Measurements from ENCODE around the gene SLC4A1.
"Not testable (repeated sequence)": the region's sequence is repeated elsewhere in the genome, so short reads cannot be mapped to it uniquely, and the experiment has no call there.

SLC4A1 gene

GRCh38 chr17:44256671-44257070 is 11.3 kb downstream of the SLC4A1 start:
- DNase-seq (ENCODE audit: low read depth in 2 of 2), result no peak

DNA sequence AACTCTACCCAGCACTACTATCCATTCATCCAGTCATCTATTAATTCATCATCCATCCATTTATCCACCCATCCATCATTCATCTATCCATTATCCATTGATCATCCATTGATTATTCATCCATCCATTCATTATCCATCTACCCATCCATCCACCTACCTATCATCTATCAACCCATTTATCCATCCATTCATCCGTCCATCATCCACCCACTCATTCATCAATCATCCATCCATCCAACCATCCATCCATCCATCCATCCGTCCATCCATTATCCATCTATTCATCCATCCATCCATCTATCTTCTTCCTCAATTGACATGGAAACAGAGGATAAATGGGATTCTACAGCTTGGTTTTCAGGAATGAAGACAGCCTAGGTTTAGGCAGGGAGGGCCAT is 12.0 kb downstream of the SLC4A1 start:
- no peak for DNase-seq (ENCODE audit: low read depth in 2 of 2)

DNA sequence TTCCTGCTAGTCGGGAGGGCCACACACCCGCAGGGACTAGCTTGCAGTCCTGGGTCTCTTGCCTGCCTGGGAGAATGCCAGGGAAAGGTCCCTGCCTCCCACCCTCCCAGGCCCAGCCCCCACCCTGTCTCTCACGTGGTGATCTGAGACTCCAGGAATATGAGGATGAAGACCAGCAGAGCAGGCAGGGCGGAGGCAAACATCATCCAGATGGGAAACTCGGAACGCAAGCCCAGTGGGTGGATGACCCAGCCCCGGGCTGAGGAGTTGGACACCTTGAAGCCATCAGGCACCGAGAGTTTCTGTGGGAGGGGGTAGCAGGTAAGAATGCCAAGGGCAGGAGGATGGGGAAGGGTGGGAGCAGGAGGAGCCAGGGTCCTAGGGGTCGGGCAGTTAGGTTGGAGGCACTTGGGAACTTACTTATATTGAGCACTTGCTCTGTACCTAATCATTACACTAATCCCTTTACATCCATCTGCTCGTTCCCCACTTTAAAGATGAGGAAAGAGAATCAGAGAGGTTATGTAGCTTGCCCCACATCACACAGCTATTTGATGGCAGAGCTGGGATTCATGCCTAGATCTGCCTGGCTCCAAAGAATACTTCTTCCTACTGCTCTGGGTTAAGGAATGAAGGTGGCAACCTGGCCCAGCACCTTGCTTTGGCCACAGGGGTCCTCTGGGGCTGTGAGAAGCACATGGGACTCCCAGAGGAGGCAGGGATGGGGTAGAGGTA is 13.4 kb downstream of the SLC4A1 start:
- no peak for DNase-seq (ENCODE audit: low read depth in 2 of 2)

GRCh38 chr17:44253006-44253405 is 14.9 kb downstream of the SLC4A1 start:
- DNase-seq (ENCODE audit: low read depth in 2 of 2), result no peak

DNA sequence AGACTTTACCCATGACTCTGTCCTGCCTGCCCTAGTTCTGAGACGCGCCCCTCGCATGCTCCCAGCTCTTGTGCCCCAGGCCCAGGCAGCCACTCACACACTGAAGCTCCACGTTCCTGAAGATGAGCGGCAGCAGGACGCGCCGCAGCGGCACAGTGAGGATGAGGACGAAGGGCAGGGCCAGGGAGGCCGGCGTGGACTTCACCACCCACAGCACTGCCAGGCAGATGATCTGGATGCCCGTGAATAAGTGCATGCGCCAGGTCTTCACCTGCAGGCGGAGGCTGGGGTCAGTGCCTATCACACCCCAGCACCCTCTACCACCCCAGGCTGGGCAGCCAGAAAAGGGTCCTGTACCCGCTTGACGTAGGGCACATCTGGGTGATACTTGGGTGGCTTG is 16.9 kb downstream of the SLC4A1 start:
- DNase-seq (ENCODE audit: low read depth in 2 of 2), result no peak

GRCh38 chr17:44249501-44250246 is 18.3 kb downstream of the SLC4A1 start:
- no peak for DNase-seq (ENCODE audit: low read depth in 2 of 2)

DNA sequence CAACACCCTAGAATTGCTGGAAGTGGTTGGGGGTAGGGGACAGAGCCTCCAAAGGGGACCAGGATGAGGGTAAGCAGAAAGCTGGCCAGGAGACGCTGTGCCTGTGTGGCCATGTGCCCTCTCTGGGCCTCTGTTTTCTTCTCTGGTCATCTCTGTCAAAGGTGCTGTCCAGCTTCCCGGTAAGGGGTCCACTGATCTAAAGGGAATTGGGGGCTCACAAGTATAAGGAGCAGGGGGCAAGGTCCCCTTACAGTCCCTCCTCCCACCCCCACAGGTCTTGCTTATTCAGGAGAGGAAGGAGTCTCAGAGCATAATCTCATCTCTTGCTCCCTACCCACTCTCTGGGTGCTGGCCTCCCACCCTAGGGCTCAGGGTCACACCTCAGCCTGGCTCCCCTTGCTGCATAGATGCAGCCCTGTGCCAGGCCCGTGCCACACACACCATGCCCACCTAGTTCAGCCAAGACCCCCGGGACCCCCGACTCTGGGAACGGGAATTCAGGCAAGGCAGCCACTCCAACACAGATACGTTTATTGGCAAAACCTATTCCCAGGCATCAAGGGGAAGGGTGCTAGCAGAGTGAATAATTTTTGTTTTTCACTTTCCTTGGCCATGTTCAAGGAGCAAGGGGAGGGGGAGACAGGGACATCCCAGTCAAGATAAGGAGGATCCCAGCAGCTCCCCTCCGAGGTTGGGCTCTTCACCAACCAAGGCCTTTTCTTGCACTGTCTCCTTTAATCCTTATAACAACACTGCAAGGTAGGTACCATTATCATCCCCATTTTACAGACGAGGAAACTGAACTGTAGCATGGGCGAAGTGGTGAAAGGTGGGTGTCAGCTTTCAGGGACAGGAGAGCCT is 19.8 kb downstream of the SLC4A1 start:
- DNase-seq (ENCODE audit: low read depth in 2 of 2), result no peak

DNA sequence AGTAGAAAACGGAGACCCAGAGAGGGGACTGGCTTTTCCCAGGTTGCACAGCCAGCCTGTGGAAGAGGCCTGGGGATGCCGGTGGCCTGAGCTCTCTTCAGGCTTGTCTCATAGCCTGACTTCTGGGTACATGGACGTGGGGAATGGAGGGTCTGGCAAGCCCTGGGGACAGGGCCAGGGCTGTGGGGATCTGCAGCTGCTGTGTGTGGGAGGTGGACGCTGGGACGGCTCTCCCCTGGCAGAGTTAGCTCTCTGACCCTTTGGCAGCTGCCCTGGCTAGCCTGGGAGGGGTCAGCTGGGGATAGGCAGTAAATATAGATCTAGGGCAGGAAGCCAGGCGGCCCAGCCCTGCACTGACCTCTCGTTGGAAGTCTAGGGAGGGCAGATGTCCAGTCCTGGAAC is 20.5 kb downstream of the SLC4A1 start:
- no peak for DNase-seq (ENCODE audit: low read depth in 2 of 2)

DNA sequence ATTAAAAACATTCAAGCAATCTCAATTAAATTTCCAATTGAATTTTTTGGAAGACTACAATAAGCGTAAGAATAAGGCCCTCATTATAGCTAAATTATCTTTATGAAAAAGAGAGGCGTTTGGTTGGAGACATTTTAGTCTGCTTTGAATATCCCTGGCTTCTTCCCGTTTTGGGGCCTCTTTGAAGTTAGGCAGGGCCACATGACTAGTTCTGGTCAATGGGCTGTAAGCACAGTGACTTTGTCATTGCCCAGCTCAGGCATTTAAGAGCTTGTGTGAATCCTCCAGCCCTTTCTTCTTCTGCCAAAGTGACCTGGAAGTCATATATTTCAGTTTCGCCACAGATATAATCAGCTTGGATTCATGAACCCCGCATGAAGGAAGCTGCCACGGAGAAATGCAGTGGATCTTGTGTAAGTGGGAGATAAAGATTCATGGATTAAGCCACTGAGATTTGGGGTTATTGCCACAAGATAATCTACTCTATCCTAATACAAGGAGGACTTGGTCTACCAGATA is 26.8 kb downstream of the SLC4A1 start:
- no peak for DNase-seq (ENCODE audit: low read depth in 2 of 2)

DNA sequence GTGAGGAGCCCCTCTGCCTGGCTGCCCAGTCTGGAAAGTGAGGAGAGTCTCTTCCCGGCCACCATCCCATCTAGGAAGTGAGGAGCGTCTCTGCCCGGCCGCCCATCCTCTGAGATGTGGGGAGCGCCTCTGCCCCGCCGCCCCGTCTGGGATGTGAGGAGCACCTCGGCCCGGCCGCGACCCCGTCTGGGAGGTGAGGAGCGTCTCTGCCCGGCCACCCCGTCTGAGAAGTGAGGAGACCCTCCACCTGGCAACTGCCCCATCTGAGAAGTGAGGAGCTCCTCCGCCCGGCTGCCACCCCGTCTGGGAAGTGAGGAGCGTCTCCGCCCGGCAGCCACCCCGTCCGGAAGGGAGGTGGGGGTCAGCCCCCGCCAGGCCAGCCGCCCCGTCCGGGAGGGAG is 30.0 kb downstream of the SLC4A1 start:
- not testable (repeated sequence) for DNase-seq (ENCODE audit: low read depth in 2 of 2)

DNA sequence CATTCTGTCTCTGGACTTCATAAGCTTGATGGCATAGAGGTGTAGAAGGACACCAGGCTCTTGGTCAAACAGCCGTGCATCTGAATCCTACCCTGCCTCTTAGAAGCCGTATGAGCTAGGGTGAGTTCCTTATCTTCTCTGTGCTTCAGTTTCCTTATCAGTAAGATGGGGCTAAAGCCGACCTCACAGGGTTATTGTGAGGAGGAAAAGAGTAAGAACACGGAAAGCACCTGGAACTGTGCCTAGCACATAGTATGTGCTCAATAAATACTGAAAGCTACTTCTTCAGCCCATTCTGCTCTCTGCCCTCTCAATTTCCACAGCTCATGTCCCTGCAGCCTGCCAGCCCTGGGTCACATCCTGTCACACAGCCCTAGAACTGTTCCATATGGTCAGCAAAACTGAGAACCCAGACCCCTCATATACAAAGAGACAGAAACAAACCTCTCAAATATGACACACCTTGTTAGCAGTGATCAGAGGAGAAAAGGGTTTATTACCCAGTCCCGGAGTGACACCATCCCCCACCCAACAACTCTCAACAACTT is 31.4 kb downstream of the SLC4A1 start:
- no peak for DNase-seq (ENCODE audit: low read depth in 2 of 2)

GRCh38 chr17:44235583-44235936 is 32.4 kb downstream of the SLC4A1 start:
- no peak for DNase-seq (ENCODE audit: low read depth in 2 of 2)

DNA sequence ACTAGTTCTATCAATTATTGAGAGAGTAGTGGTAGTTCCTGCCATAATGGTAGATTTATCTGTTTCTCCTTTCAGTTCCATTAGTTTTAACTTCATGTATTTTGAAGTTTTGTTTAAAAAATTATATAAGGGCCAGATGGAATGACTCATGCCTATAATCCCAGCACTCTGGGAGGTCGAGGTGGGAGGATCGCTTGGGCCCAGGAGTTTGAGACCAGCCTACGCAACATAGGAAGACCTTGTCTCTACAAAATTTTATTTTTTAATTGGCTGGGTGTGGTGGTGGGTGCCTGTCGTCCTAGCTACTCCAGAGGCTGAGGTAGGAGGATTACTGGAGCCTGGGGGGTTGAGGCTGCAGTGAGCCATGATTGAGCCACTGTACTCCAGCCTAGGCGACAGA is 34.4 kb downstream of the SLC4A1 start:
- DNase-seq (ENCODE audit: low read depth in 2 of 2), result no peak

DNA sequence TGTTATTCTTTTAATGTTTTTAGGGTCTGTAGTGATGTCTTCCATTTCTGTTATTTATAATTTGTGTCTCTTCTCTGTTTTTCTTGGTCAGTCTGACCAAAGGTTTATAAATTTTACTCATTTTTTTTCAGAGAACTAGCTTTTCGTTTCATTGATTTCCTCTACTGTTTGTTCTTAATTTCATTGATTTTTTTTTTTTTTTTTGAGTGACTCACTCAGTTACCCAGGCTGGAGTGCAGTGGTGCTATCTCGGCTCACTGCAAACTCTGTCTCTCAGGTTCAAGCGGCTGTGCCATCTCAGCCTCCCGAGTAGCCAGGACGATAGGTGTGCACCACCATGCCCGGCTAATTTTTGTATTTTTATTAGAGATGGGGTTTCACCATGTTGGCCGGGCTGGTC is 35.9 kb downstream of the SLC4A1 start:
- no peak for DNase-seq (ENCODE audit: low read depth in 2 of 2)

DNA sequence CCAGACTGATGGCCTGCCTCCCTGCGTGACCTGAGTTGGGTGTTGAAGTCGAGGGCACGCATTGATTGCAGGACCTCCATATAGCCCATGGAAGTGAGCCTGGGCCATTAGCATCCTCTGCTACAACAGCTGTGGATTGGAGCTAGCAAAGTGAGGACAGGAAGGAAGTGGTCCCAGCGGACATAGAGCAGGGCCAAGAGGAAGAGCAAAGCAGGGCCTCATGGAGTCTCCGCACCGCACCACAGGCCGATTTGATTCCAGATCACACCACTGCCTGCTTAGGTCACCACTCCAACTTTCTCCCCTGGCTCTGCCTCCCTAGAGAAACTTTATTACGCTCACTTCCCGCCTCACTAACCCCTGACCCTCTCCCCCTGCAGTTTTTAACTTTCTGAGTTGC is 37.8 kb downstream of the SLC4A1 start:
- DNase-seq (ENCODE audit: low read depth in 2 of 2), result no peak

DNA sequence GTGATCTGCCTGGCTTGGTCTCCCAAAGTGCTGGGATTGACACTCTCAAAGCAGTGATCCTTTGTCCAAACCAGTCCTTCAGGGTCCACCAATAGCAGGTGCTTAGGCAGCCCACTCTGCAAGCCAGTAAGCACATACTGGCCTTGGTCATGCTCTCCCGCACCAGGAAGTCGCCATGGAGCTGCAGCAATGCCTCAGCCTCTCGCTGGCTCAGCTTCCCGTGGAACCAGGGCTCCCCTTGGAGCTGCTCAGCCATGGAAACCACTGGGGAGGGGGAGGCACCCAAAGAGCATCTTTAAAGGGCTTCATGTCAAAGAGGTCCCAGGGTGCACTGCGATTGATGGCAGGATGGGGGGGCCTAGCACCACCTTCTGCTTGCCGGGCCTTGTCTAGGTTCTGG is 38.8 kb downstream of the SLC4A1 start:
- DNase-seq (ENCODE audit: low read depth in 2 of 2), result no peak

DNA sequence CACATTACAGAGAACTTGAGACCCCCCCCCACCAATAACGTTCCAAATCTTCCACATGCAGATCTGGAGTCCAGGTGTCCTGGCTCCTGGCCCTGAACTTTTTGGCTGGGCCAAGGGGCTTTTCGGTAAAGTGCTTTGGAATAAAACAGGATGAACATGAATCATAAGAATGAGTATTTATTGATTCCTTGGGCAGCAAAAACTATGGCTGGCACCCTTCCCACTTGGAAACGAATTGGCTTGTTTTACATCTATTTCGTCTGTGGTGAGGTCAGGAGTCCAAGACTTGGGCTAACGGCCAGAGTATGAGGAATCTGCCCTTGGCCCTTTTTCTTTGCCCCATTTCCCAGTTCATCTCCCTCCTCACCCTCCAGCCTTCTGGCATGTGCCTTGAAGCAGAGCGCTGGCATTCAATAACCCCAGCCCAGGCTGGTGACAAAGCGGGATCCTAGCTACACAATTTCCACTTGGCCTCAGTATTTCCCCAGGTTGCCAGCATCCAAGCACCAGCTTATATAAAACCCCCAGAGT is 44.3 kb downstream of the SLC4A1 start:
- no peak for DNase-seq (ENCODE audit: low read depth in 2 of 2)

DNA sequence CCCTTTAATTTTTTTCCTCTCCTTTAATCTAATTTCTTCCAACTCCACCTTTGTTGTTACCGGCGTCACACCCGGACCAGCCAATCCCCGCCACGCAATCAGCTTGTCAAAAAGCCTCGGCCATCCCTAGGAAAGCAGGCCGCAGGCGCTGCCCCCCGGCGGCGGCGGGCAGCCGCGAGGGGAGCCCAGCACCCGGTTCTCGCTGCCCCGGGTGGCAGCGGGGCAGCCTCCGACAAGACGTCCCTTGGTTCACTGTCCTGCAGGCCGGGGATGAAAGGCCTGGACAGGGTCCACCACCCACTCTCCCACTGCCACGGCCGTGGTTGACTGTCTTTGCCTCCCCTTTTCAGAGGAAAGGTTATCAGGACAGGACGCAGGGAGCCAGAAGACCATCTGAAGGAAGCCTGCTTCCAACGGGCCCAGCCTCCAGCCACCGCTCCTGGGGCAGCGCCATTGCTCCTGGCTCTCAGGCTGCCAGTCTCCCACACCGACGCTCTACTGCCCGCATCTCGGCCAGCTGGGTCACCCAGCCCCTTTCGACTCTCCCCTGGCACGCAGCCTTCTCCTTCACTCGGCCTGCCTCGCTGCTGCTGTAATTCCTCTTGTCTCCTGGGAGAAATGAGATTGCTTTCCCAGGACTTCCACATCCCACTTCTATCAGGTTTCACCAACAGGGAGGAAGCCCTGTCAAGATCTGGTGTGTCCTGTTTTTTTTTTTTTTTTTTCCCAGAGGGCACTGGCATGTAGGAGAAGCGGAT is 45.6 kb downstream of the SLC4A1 start:
- no peak for DNase-seq (ENCODE audit: low read depth in 2 of 2)

- DNase-seq (ENCODE audit: low read depth in 2 of 2), result no peak
Observed at GRCh38 chr17:44221862-44222111, 46.1 kb downstream of the SLC4A1 start.

GRCh38 chr17:44221084-44221861 is 46.7 kb downstream of the SLC4A1 start:
- DNase-seq (ENCODE audit: low read depth in 2 of 2), result peak in 1 of 2 donors; percentile 52
